H9 (cell line): Measurements from ENCODE around the gene ABCC4. TPM values are rescaled to one million over a fixed set of nuclear protein-coding genes. Genes with fewer than 3 reads are reported as not detected.

ENCODE experiments used
- DNase-seq: peaks from one replicate; pipeline ENCODE4 v3.0.0-alpha.2; 2017
- H2AFZ ChIP-seq: one replicate; pipeline ENCODE4 v1.6.1; 2013; ENCODE audit warnings: mild to moderate bottlenecking, low read length, control low read depth, moderate library complexity
- H2AK5ac ChIP-seq: 2 replicates; pipeline ENCODE4 v1.6.1; 2013; ENCODE audit warnings: low read length, control low read depth, mixed read lengths; ENCODE audit not compliant: insufficient read length
- H2BK120ac ChIP-seq: one replicate; pipeline ENCODE4 v1.6.1; 2013; ENCODE audit warnings: low read depth, mild to moderate bottlenecking, low read length, control low read depth, inconsistent platforms; ENCODE audit not compliant: poor library complexity, severe bottlenecking
- H2BK12ac ChIP-seq: 2 replicates; pipeline ENCODE4 v1.6.1; 2013; ENCODE audit warnings: low read length, control low read depth, mixed read lengths, low read depth; ENCODE audit not compliant: insufficient read length
- H2BK15ac ChIP-seq: 2 replicates; pipeline ENCODE4 v1.6.1; 2013; ENCODE audit warnings: low read depth, low read length, control low read depth
- H2BK20ac ChIP-seq: one replicate; pipeline ENCODE4 v1.6.1; 2013; ENCODE audit warnings: low read depth, mild to moderate bottlenecking, low read length, control low read depth, inconsistent platforms; ENCODE audit not compliant: poor library complexity, severe bottlenecking
- H2BK5ac ChIP-seq: 2 replicates; pipeline ENCODE4 v1.6.1; 2013; ENCODE audit warnings: low read length, control low read depth, mixed read lengths; ENCODE audit not compliant: insufficient read length
- H3K14ac ChIP-seq: 2 replicates; pipeline ENCODE4 v1.6.1; 2013; ENCODE audit warnings: low read length, control low read depth; ENCODE audit not compliant: insufficient read depth
- H3K18ac ChIP-seq: 2 replicates; pipeline ENCODE4 v1.6.1; 2013; ENCODE audit warnings: low read depth, mild to moderate bottlenecking, mixed read lengths, low read length, control low read depth; ENCODE audit not compliant: insufficient read length
- H3K23ac ChIP-seq: 2 replicates; pipeline ENCODE4 v1.6.1; 2013; ENCODE audit warnings: low read length, control low read depth, mixed read lengths, low read depth; ENCODE audit not compliant: insufficient read length
- H3K23me2 ChIP-seq: 2 replicates; pipeline ENCODE4 v1.6.1; 2013; ENCODE audit warnings: low read depth, mild to moderate bottlenecking, mixed read lengths, low read length, control low read depth; ENCODE audit not compliant: insufficient read length, poor library complexity, severe bottlenecking
- H3K27ac ChIP-seq: 2 replicates; pipeline ENCODE4 v1.5.1; 2013; ENCODE audit warnings: low read length, control low read depth, mixed read lengths, low read depth; ENCODE audit not compliant: insufficient read length
- H3K27me3 ChIP-seq: 2 replicates; pipeline ENCODE4 v1.6.1; 2013; ENCODE audit warnings: low read length, control low read depth, inconsistent platforms; ENCODE audit not compliant: insufficient read depth
- H3K4ac ChIP-seq: 2 replicates; pipeline ENCODE4 v1.6.1; 2013; ENCODE audit warnings: low read depth, mild to moderate bottlenecking, control low read depth, inconsistent platforms, low read length, moderate library complexity
- H3K4me1 ChIP-seq: 2 replicates; pipeline ENCODE4 v1.6.1; 2013; ENCODE audit warnings: low read length, control low read depth, inconsistent platforms; ENCODE audit not compliant: insufficient read depth
- H3K4me2 ChIP-seq: 2 replicates; pipeline ENCODE4 v1.6.1; 2013; ENCODE audit warnings: low read length, control low read depth, mixed read lengths; ENCODE audit not compliant: insufficient read length, insufficient read depth
- H3K56ac ChIP-seq: 2 replicates; pipeline ENCODE4 v1.6.1; 2013; ENCODE audit warnings: low read depth, mild to moderate bottlenecking, mixed read lengths, low read length, control low read depth; ENCODE audit not compliant: insufficient read length
- H3K79me1 ChIP-seq: 2 replicates; pipeline ENCODE4 v1.6.1; 2013; ENCODE audit warnings: low read depth, mild to moderate bottlenecking, moderate library complexity, low read length, control low read depth, inconsistent platforms; ENCODE audit not compliant: insufficient read depth, poor library complexity, severe bottlenecking
- H3K79me2 ChIP-seq: 2 replicates; pipeline ENCODE4 v1.6.1; 2013; ENCODE audit warnings: low read length, control low read depth, inconsistent platforms; ENCODE audit not compliant: insufficient read depth
- H3K9ac ChIP-seq: 2 replicates; pipeline ENCODE4 v1.6.1; 2013; ENCODE audit warnings: low read length, control low read depth, mixed read lengths; ENCODE audit not compliant: insufficient read length; ENCODE audit errors: extremely low read depth
- H3K9me3 ChIP-seq: one replicate; pipeline ENCODE4 v1.6.1; 2013; ENCODE audit warnings: low read depth, low read length, inconsistent platforms; ENCODE audit not compliant: control insufficient read depth
- H3T11ph ChIP-seq: one replicate; pipeline ENCODE4 v1.6.1; 2013; ENCODE audit warnings: mild to moderate bottlenecking, low read length, control low read depth, inconsistent platforms
- H4K20me1 ChIP-seq: one replicate; pipeline ENCODE4 v1.6.1; 2013; ENCODE audit not compliant: control insufficient read depth, insufficient read length, insufficient read depth
- H4K5ac ChIP-seq: 2 replicates; pipeline ENCODE4 v1.6.1; 2013; ENCODE audit warnings: low read depth, mild to moderate bottlenecking, mixed read lengths, low read length, control low read depth; ENCODE audit not compliant: insufficient read length
- H4K8ac ChIP-seq: replicated peaks from 2 replicates; pipeline ENCODE4 v1.6.1; 2013; ENCODE audit warnings: low read length, control low read depth, mixed read lengths, low read depth; ENCODE audit not compliant: insufficient read length
- H4K91ac ChIP-seq: 2 replicates; pipeline ENCODE4 v1.6.1; 2013; ENCODE audit warnings: low read depth, mild to moderate bottlenecking, moderate library complexity, mixed read lengths, low read length, control low read depth; ENCODE audit not compliant: insufficient read length
- H3K27ac Mint-ChIP-seq, 3 experiments: 2 replicates in 2 of 3; 3 replicates in 1 of 3; pipeline ENCODE4 v1.8.0; 2020 to 2021; ENCODE audit warnings: mixed read lengths in 3 of 3, mild to moderate bottlenecking in 1 of 3, moderate library complexity in 1 of 3
- H3K27me3 Mint-ChIP-seq: 2 replicates; pipeline ENCODE4 v1.8.0; 2021; ENCODE audit warnings: low read depth, mild to moderate bottlenecking, moderate library complexity, mixed read lengths
- H3K36me3 Mint-ChIP-seq, 3 experiments: 2 replicates in 2 of 3; 3 replicates in 1 of 3; pipeline ENCODE4 v1.8.0; 2020 to 2021; ENCODE audit warnings: low read depth in 3 of 3, mixed read lengths in 3 of 3; ENCODE audit not compliant: insufficient read depth in 1 of 3
- H3K4me1 Mint-ChIP-seq, 2 experiments: 2 replicates each; pipeline ENCODE4 v1.8.0; 2020; ENCODE audit warnings: mixed read lengths in 2 of 2
- H3K4me3 Mint-ChIP-seq, 2 experiments: 2 replicates in 1 of 2; 3 replicates in 1 of 2; pipeline ENCODE4 v1.8.0; 2020 to 2021; ENCODE audit warnings: mild to moderate bottlenecking in 2 of 2, mixed read lengths in 2 of 2, moderate library complexity in 1 of 2
- H3K9me3 Mint-ChIP-seq, 2 experiments: 2 replicates in 1 of 2; 3 replicates in 1 of 2; pipeline ENCODE4 v1.8.0; 2020; ENCODE audit warnings: mild to moderate bottlenecking in 2 of 2, mixed read lengths in 2 of 2, moderate library complexity in 1 of 2
- CTCF ChIP-seq: fragments of 200-600 bp; sonication (generic); conservative IDR thresholded peaks from 3 replicates; pipeline ENCODE4 v1.8.0; 2021; ENCODE audit warnings: antibody characterized with exemption, mild to moderate bottlenecking
- WGBS: extraction: QIAGEN DNeasy Blood & Tissue Kit; methylation state at CpG from one replicate; pipeline ENCODE4 v1.1.7; 2013; ENCODE audit warnings: missing lambda C conversion rate, low lambda C conversion rate, mixed read lengths; ENCODE audit not compliant: insufficient read length; ENCODE audit errors: extremely low coverage; 5-methylcytosine and 5-hydroxymethylcytosine counted together
- total RNA-seq: library from RNA; stranded (reverse); gene quantifications from 2 replicates; pipeline ENCODE4 v1.2.1, GENCODE V29; 2021

The ABCC4 gene
- total RNA-seq, 1 experiment from 2014 or later = 5.9 TPM

GRCh38 chr13:95180513-95181245, 120.6 kb downstream of the ABCC4 start:
- H3K36me3 Mint-ChIP-seq = peaks cover 0 to 5% (median 0%) of the 10 kb centered on the region in 3 experiments; a peak in 1 of 7 replicates
- no peaks in the 10 kb centered on the region for H4K20me1 ChIP-seq

More at GRCh38 chr13:95180513-95181245, 120.6 kb downstream of the ABCC4 start:
- no peak overlapping the region for H3K27ac ChIP-seq
- H3K4ac ChIP-seq = no peak overlapping the region
- Mint-ChIP-seq H3K4me3 (no peak overlapping the region), H3K27me3 (no peaks in the 10 kb centered on the region; the same call in 1 of the 2 replicates), H3K4me1 (peaks cover 9 to 15% of the 10 kb centered on the region in 2 experiments; a peak in 3 of 4 replicates), H3K27ac (no peak overlapping the region), H3K9me3 (no peaks in the 10 kb centered on the region)
- H4K8ac ChIP-seq = no peak overlapping the region
- TF ChIP-seq CTCF = no peak
- H4K91ac ChIP-seq = no peak overlapping the region
- no peak overlapping the region for H3T11ph ChIP-seq
- H2BK120ac ChIP-seq = no peak overlapping the region
- no peak overlapping the region for H3K9ac ChIP-seq
- no peaks in the 10 kb centered on the region for H3K79me1 ChIP-seq
- no peak overlapping the region for H2BK15ac ChIP-seq
- no peak overlapping the region for H3K23ac ChIP-seq
- no peak overlapping the region for H4K5ac ChIP-seq
- H2BK12ac ChIP-seq = no peak overlapping the region
- H2AFZ ChIP-seq = no peak overlapping the region
- H3K14ac ChIP-seq = no peak overlapping the region
- no peaks in the 10 kb centered on the region for H3K9me3 ChIP-seq
- H3K4me2 ChIP-seq = no peak overlapping the region
- H3K18ac ChIP-seq = no peak overlapping the region
- no peaks in the 10 kb centered on the region for H3K27me3 ChIP-seq
- no peaks in the 10 kb centered on the region for H3K79me2 ChIP-seq
- WGBS = no CpG with 5 or more reads among the region's 5 CpGs
- no peak overlapping the region for H2AK5ac ChIP-seq
- no peaks in the 10 kb centered on the region for H3K23me2 ChIP-seq
- H2BK5ac ChIP-seq = no peak overlapping the region
- no peak for DNase-seq
- no peak overlapping the region for H2BK20ac ChIP-seq
- no peak overlapping the region for H3K56ac ChIP-seq
- no peaks in the 10 kb centered on the region for H3K4me1 ChIP-seq
